ENCODE measurements around the gene FLNB. TPM values are rescaled to one million over a fixed set of nuclear protein-coding genes. Genes with fewer than 3 reads are reported as not detected.

FLNB gene
- polyA plus RNA-seq, 1 donor from 2014 or later = 10.3 TPM

DNA sequence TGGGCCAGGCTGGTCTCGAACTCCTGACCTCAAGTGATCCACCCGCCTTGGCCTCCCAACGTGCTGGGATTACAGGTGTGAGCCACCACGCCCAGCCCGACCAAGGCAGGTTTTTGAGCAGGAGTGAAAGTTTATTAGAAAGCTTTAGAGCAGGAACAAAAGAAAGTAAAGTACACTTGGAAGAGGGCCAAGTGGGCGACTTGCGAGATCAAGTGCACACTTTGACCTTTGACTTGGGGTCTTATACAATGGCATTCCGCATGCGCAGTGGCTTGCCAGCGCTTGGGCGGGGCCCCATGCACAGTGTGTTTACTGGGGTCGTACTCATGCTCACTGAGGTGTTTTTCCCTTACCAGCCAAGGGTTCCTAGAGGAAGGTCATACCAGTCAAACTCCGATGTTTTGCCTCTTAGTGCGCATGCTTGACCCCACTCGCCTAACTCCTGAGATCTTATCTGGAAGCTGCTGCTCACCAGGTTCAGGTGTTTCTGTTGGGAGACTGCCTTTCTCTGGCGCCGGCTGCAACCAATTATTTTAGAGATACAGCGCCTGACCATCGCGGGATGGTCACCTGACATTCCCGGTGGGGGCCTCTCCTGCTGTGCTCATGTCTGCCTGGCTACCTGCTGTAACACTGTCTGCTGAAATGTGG lies 46.9 kb upstream of the FLNB start:
- Histone ChIP-seq H3F3A (ENCODE audit: insufficient read depth, low read length, poor library complexity, severe bottlenecking) (no peaks in the 10 kb centered on the region), H3K36me3 (ENCODE audit: insufficient read depth, low read length) (no peaks in the 10 kb centered on the region), H3K27ac (ENCODE audit: low read length) (no peak overlapping the region), H4K20me1 (ENCODE audit: insufficient read depth) (no peaks in the 10 kb centered on the region), H2AFZ (ENCODE audit: low read depth, low read length) (no peak overlapping the region), H3K4me2 (ENCODE audit: low read length) (no peak overlapping the region), H3K9me2 (ENCODE audit: insufficient read depth, low read length) (no peaks in the 10 kb centered on the region), H3K9me3 (ENCODE audit: low read length) (no peaks in the 10 kb centered on the region), H3K4me3 (ENCODE audit: low read length) (no peak overlapping the region), H3K79me2 (replicated peaks; ENCODE audit: insufficient read depth, low read length) (no peaks in the 10 kb centered on the region), H3K27me3 (ENCODE audit: insufficient read depth, low read depth, low read length) (no peaks in the 10 kb centered on the region), H3K9ac (ENCODE audit: low read length) (no peak overlapping the region)
- TF ChIP-seq, protein P1, sequence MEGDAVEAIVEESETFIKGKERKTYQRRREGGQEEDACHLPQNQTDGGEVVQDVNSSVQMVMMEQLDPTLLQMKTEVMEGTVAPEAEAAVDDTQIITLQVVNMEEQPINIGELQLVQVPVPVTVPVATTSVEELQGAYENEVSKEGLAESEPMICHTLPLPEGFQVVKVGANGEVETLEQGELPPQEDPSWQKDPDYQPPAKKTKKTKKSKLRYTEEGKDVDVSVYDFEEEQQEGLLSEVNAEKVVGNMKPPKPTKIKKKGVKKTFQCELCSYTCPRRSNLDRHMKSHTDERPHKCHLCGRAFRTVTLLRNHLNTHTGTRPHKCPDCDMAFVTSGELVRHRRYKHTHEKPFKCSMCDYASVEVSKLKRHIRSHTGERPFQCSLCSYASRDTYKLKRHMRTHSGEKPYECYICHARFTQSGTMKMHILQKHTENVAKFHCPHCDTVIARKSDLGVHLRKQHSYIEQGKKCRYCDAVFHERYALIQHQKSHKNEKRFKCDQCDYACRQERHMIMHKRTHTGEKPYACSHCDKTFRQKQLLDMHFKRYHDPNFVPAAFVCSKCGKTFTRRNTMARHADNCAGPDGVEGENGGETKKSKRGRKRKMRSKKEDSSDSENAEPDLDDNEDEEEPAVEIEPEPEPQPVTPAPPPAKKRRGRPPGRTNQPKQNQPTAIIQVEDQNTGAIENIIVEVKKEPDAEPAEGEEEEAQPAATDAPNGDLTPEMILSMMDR (IDR thresholded peaks at IDR 0.05; ENCODE audit: poor library complexity, severe bottlenecking) = no peak
- TF ChIP-seq MXI1 (conservative IDR thresholded peaks at IDR 0.05; ENCODE audit: poor library complexity, severe bottlenecking) (no peak), EP300 (conservative IDR thresholded peaks at IDR 0.05; ENCODE audit: poor library complexity, severe bottlenecking) (no peak), SMC3 (conservative IDR thresholded peaks at IDR 0.05; ENCODE audit: poor library complexity) (no peak), TAF1 (IDR thresholded peaks at IDR 0.05; ENCODE audit: low read depth) (no peak), EZH2 (IDR thresholded peaks at IDR 0.05; ENCODE audit: borderline replicate concordance, insufficient read depth, low read length, poor library complexity, severe bottlenecking) (no peak), POLR2AphosphoS5 (IDR thresholded peaks at IDR 0.05) (no peak), RAD21 (conservative IDR thresholded peaks at IDR 0.05) (no peak)
- TF ChIP-seq, protein P2, sequence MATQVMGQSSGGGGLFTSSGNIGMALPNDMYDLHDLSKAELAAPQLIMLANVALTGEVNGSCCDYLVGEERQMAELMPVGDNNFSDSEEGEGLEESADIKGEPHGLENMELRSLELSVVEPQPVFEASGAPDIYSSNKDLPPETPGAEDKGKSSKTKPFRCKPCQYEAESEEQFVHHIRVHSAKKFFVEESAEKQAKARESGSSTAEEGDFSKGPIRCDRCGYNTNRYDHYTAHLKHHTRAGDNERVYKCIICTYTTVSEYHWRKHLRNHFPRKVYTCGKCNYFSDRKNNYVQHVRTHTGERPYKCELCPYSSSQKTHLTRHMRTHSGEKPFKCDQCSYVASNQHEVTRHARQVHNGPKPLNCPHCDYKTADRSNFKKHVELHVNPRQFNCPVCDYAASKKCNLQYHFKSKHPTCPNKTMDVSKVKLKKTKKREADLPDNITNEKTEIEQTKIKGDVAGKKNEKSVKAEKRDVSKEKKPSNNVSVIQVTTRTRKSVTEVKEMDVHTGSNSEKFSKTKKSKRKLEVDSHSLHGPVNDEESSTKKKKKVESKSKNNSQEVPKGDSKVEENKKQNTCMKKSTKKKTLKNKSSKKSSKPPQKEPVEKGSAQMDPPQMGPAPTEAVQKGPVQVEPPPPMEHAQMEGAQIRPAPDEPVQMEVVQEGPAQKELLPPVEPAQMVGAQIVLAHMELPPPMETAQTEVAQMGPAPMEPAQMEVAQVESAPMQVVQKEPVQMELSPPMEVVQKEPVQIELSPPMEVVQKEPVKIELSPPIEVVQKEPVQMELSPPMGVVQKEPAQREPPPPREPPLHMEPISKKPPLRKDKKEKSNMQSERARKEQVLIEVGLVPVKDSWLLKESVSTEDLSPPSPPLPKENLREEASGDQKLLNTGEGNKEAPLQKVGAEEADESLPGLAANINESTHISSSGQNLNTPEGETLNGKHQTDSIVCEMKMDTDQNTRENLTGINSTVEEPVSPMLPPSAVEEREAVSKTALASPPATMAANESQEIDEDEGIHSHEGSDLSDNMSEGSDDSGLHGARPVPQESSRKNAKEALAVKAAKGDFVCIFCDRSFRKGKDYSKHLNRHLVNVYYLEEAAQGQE (IDR thresholded peaks at IDR 0.05; ENCODE audit: borderline replicate concordance) = no peak

DNA sequence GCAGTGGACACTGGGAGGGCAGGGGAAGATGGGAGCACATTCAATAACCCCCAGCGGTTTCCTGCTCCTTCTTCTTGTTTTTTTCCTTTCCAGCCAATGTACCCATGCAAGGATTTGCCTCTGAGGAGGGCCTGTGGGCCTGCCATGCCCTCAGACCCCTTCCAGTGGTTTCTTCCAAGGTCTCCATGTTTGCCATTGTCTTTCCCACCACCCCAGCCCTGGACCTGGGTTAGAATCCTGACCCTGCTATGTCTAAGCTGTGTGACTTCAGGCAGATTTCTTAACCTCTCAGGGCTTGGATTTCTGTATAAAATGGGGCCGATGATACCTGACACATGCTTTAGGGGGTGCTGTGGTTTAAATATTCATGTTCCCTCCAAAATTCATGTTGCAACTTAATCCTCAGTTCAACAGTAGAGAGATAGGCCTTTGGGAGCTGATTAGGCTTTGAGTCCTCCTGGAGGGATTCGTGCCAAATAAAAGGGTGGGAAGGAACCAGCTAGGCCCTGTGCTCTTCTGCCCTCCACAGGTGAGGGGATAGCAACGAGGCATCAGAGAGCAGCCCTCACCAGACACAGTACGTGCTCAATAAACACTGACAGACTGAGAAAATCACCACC lies 46.3 kb upstream of the FLNB start:
- Histone ChIP-seq H3K36me3 (ENCODE audit: insufficient read depth, low read length) (no peaks in the 10 kb centered on the region), H3K79me2 (replicated peaks; ENCODE audit: insufficient read depth, low read length) (no peaks in the 10 kb centered on the region), H3K9me2 (ENCODE audit: insufficient read depth, low read length) (no peaks in the 10 kb centered on the region), H3K9ac (ENCODE audit: low read length) (no peak overlapping the region), H3K9me3 (ENCODE audit: low read length) (no peaks in the 10 kb centered on the region), H4K20me1 (ENCODE audit: insufficient read depth) (no peaks in the 10 kb centered on the region), H2AFZ (ENCODE audit: low read depth, low read length) (no peak overlapping the region), H3K4me3 (ENCODE audit: low read length) (no peak overlapping the region), H3K27ac (ENCODE audit: low read length) (no peak overlapping the region), H3F3A (ENCODE audit: insufficient read depth, low read length, poor library complexity, severe bottlenecking) (no peaks in the 10 kb centered on the region), H3K27me3 (ENCODE audit: insufficient read depth, low read depth, low read length) (no peaks in the 10 kb centered on the region), H3K4me2 (ENCODE audit: low read length) (no peak overlapping the region)
- TF ChIP-seq MXI1 (conservative IDR thresholded peaks at IDR 0.05; ENCODE audit: poor library complexity, severe bottlenecking) = no peak
- TF ChIP-seq EZH2 (IDR thresholded peaks at IDR 0.05; ENCODE audit: borderline replicate concordance, insufficient read depth, low read length, poor library complexity, severe bottlenecking) = no peak
- TF ChIP-seq, protein P1 (IDR thresholded peaks at IDR 0.05; ENCODE audit: poor library complexity, severe bottlenecking) = no peak
- TF ChIP-seq, protein P2 (IDR thresholded peaks at IDR 0.05; ENCODE audit: borderline replicate concordance) = no peak
- no peak for TF ChIP-seq POLR2AphosphoS5 (IDR thresholded peaks at IDR 0.05)
- no peak for TF ChIP-seq TAF1 (IDR thresholded peaks at IDR 0.05; ENCODE audit: low read depth)
- TF ChIP-seq RAD21 (conservative IDR thresholded peaks at IDR 0.05) = no peak
